ENCODE data around the gene ASAH2. TPM values are rescaled to one million over a fixed set of nuclear protein-coding genes. Genes with fewer than 3 reads are reported as not detected.

Gene ASAH2
- total and polyA plus RNA-seq, 2 of the 13 experiments (the other 11 are each of a cell fraction or from before 2014, with no cell fraction given), result 16.0 to 17.9 TPM

DNA sequence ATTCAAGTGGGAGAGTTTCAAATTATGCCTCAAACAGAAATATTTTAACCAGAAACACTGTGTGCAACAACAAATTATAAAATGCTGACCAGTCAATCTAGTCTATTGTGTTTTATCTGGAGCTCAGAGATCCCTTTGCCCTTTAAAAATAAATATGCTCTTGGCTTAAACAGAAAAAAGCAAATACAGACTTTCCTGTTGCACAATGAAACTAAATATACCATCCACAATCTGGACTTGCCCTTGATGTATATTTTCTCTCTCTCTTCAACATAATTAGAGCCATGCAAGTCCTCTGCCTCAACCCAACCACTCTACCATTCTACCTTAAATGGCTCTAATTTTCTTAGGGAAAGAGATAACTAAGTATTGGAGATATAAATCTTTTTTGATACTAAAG is 34.9 kb downstream of the ASAH2 start:
- Histone ChIP-seq H3K36me3 (replicated peaks in 1 of 2; ENCODE audit: control insufficient read depth in 1 of 2, insufficient read depth in 2 of 2, low read length in 2 of 2) (no peaks in the 10 kb centered on the region), H3K4me2 (ENCODE audit: low read depth, low read length) (peak overlapping the region; percentile 49), H2AFZ (ENCODE audit: low read length) (no peak overlapping the region), H3K4me3 (replicated peaks in 1 of 3; ENCODE audit: insufficient read depth in 1 of 3, low read depth in 2 of 3, low read length in 3 of 3) (no peak overlapping the region; a peak in 1 of 6 replicates), H3K27ac (ENCODE audit: extremely low read length, insufficient read depth, low read length) (peak overlapping the region; percentile 54), H3K4me1 (ENCODE audit: insufficient read depth, low read length) (peaks cover 47% of the 10 kb centered on the region), H3K27me3 (ENCODE audit: control insufficient read depth in 1 of 2, insufficient read depth in 2 of 2, low read length in 2 of 2) (no peaks in the 10 kb centered on the region), H4K20me1 (ENCODE audit: insufficient read depth, low read length) (no peaks in the 10 kb centered on the region), H3K79me2 (ENCODE audit: insufficient read depth, low read length) (no peaks in the 10 kb centered on the region), H3K9me3 (ENCODE audit: low read length) (no peaks in the 10 kb centered on the region), H3K9ac (ENCODE audit: insufficient read depth, low read depth, low read length) (no peak overlapping the region)
- BruUV-seq (replicated peaks), result no TSS peak
- ChIA-PET POLR2A (interaction anchor here (0.8 kb wide), 1 partner anchor 18 kb away, joined by 3 read pairs; no protein-coding TSS in a partner anchor), CTCF (ENCODE audit: low intra/inter-chr PET ratio, low total read pairs) (no interaction called here)
- DNase-seq (ENCODE audit: low spot score) (peak; percentile 86), ATAC-seq (peak; percentile 83), FAIRE-seq (peak; percentile 85)
- intact Hi-C loops (cut with micrococcal nuclease; ENCODE audit: unreplicated experiment) (no loop called here), in situ Hi-C loops (cut with HindIII; ENCODE audit: extremely low pct_ligation_motif_present, low pct_unique_long_range_greater_than_20kb) (loop anchor here (25.0 kb wide), 1 partner anchor 629 kb away; no protein-coding TSS in a partner anchor)
- TF ChIP-seq TOE1 (CRISPR knock-in tag; IDR thresholded peaks at IDR 0.05) (peak; percentile 79; the same call in 1 of the 2 replicates), KDM1A (CRISPR knock-in tag; IDR thresholded peaks at IDR 0.05) (peak; percentile 21; the same call in 1 of the 2 replicates), U2AF2 (IDR thresholded peaks at IDR 0.05; ENCODE audit: low read depth, low read length) (no peak), HDAC2 (CRISPR knock-in tag; IDR thresholded peaks at IDR 0.05) (peak; percentile 85), ZNF615 (CRISPR knock-in tag; IDR thresholded peaks at IDR 0.05; ENCODE audit: borderline replicate concordance) (no peak), SOX6 (IDR thresholded peaks at IDR 0.05) (no peak), SOX6 (CRISPR knock-in tag; IDR thresholded peaks at IDR 0.05) (peak; percentile 94), HOXD1 (CRISPR knock-in tag; IDR thresholded peaks at IDR 0.05) (0 out of 2 replicates have a peak, but pooled peaks have one; percentile 54), CEBPB (IDR thresholded peaks at IDR 0.05; ENCODE audit: borderline replicate concordance, low read depth, low read length) (peak; percentile 92), FOXJ3 (CRISPR knock-in tag; IDR thresholded peaks at IDR 0.05; ENCODE audit: borderline replicate concordance) (peak; percentile 95; the same call in 1 of the 2 replicates), ZNF235 (CRISPR knock-in tag; IDR thresholded peaks at IDR 0.05; ENCODE audit: borderline replicate concordance) (no peak), TCF7 (IDR thresholded peaks at IDR 0.05; ENCODE audit: low read depth) (peak; percentile 83), TBL1XR1 (IDR thresholded peaks at IDR 0.05; ENCODE audit: borderline replicate concordance, low read length, partially characterized antibody) (peak; percentile 94), KDM6A (CRISPR knock-in tag; IDR thresholded peaks at IDR 0.05; ENCODE audit: low read depth) (peak; percentile 56; the same call in 1 of the 2 replicates), TCF12 (IDR thresholded peaks at IDR 0.05) (no peak), TCF12 (CRISPR knock-in tag; IDR thresholded peaks at IDR 0.05) (peak; percentile 76; the same call in 1 of the 2 replicates), FOXK1 (CRISPR knock-in tag; IDR thresholded peaks at IDR 0.05; ENCODE audit: borderline replicate concordance, low read depth) (peak; percentile 51; the same call in 1 of the 2 replicates), ELF3 (CRISPR knock-in tag; IDR thresholded peaks at IDR 0.05) (peak; percentile 75), ZSCAN12 (CRISPR knock-in tag; IDR thresholded peaks at IDR 0.05) (0 out of 2 replicates have a peak, but pooled peaks have one; percentile 27)
- TF ChIP-seq, protein P1, sequence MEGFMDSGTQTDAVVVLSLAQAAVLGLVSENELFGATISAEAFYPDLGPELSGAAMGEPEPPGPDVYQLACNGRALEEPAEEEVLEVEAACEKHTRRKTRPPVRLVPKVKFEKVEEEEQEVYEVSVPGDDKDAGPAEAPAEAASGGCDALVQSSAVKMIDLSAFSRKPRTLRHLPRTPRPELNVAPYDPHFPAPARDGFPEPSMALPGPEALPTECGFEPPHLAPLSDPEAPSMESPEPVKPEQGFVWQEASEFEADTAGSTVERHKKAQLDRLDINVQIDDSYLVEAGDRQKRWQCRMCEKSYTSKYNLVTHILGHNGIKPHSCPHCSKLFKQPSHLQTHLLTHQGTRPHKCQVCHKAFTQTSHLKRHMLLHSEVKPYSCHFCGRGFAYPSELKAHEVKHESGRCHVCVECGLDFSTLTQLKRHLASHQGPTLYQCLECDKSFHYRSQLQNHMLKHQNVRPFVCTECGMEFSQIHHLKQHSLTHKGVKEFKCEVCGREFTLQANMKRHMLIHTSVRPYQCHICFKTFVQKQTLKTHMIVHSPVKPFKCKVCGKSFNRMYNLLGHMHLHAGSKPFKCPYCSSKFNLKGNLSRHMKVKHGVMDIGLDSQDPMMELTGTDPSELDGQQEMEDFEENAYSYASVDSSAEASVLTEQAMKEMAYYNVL (CRISPR knock-in tag; IDR thresholded peaks at IDR 0.05; ENCODE audit: borderline replicate concordance), result 0 out of 2 replicates have a peak, but pooled peaks have one; percentile 38
- TF ChIP-seq, protein P2, sequence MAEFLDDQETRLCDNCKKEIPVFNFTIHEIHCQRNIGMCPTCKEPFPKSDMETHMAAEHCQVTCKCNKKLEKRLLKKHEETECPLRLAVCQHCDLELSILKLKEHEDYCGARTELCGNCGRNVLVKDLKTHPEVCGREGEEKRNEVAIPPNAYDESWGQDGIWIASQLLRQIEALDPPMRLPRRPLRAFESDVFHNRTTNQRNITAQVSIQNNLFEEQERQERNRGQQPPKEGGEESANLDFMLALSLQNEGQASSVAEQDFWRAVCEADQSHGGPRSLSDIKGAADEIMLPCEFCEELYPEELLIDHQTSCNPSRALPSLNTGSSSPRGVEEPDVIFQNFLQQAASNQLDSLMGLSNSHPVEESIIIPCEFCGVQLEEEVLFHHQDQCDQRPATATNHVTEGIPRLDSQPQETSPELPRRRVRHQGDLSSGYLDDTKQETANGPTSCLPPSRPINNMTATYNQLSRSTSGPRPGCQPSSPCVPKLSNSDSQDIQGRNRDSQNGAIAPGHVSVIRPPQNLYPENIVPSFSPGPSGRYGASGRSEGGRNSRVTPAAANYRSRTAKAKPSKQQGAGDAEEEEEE (CRISPR knock-in tag; IDR thresholded peaks at IDR 0.05; ENCODE audit: borderline replicate concordance), result no peak
- TF ChIP-seq, protein P3, sequence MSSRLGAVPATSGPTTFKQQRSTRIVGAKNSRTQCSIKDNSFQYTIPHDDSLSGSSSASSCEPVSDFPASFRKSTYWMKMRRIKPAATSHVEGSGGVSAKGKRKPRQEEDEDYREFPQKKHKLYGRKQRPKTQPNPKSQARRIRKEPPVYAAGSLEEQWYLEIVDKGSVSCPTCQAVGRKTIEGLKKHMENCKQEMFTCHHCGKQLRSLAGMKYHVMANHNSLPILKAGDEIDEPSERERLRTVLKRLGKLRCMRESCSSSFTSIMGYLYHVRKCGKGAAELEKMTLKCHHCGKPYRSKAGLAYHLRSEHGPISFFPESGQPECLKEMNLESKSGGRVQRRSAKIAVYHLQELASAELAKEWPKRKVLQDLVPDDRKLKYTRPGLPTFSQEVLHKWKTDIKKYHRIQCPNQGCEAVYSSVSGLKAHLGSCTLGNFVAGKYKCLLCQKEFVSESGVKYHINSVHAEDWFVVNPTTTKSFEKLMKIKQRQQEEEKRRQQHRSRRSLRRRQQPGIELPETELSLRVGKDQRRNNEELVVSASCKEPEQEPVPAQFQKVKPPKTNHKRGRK (CRISPR knock-in tag; IDR thresholded peaks at IDR 0.05), result no peak

Data from HepG2 (cell line).